GM12878 (cell line): ENCODE results near the gene INTS14. TPM values are rescaled to one million over a fixed set of nuclear protein-coding genes. Genes with fewer than 3 reads are reported as not detected.
A peak's percentile ranks its signal among the peaks of the same experiment; 100 is the strongest.

Experiments used
- ESRRA ChIP-seq: IDR thresholded peaks from 2 replicates; pipeline ENCODE4 v1.6.1; 2012; ENCODE audit warnings: mild to moderate bottlenecking, low read length, improper control_type of control experiment
- NRF1 ChIP-seq: conservative IDR thresholded peaks from 2 replicates; pipeline ENCODE4 v1.6.1; 2011; ENCODE audit warnings: mild to moderate bottlenecking, low read depth, low read length, improper control_type of control experiment
- PML ChIP-seq: IDR thresholded peaks from 2 replicates; pipeline ENCODE4 v1.6.1; 2012; ENCODE audit warnings: low read length, inconsistent platforms
- TBL1XR1 ChIP-seq: IDR thresholded peaks from 2 replicates; pipeline ENCODE4 v1.6.1; 2012; ENCODE audit warnings: low read depth, low read length, improper control_type of control experiment
- ZBED1 ChIP-seq: IDR thresholded peaks from 2 replicates; pipeline ENCODE4 v1.6.1; 2016; ENCODE audit warnings: borderline replicate concordance
- polyA plus RNA-seq, 11 experiments: library from polyadenylated mRNA; depleted of rRNA in 4 of 11; unstranded in 6 of 11; stranded (reverse) in 5 of 11; fragments of >200 nt; fragmentation: Nextera tagmentation in 4 of 11; fragmentation: Illumina TruSeq in 1 of 11; extraction: Ambion mirVana in 4 of 11; extraction: Trizol in 1 of 11; gene quantifications; 1 replicate in 1 of 11; 2 replicates in 10 of 11; pipeline versions ENCODE4 v1.2.1 to v1.2.3, GENCODE V29; 2011 to 2016; ENCODE audit warnings: inconsistent platforms in 2 of 11, missing spikeins in 2 of 11, low read depth in 1 of 11
- total RNA-seq, 4 experiments: library from RNA; depleted of rRNA in 3 of 4; stranded (reverse); fragments of >200 nt in 3 of 4; fragmentation: Illumina TruSeq in 1 of 4; extraction: Trizol in 1 of 4; gene quantifications; 2 replicates each; pipeline versions ENCODE4 v1.2.1 to v1.2.3, GENCODE V29; 2013 to 2021
- TF ChIP-seq, protein P1 (sequence below): fragments of 450-650 bp; IDR thresholded peaks from 2 replicates; pipeline ENCODE4 v1.6.1; 2017; ENCODE audit warnings: antibody characterized with exemption, mild to moderate bottlenecking, moderate library complexity
- TF ChIP-seq, protein P2 (sequence below): fragments of 450-650 bp; IDR thresholded peaks from 2 replicates; pipeline ENCODE4 v1.6.1; 2017; ENCODE audit warnings: borderline replicate concordance
- TF ChIP-seq, protein P3 (sequence below): fragments of 450-650 bp; IDR thresholded peaks from 2 replicates; pipeline ENCODE4 v1.6.1; 2016; ENCODE audit warnings: mild to moderate bottlenecking, moderate library complexity, borderline replicate concordance

Gene INTS14
- total and polyA plus RNA-seq, 10 of the 15 experiments (the other 5 are each of a cell fraction or from before 2014, with no cell fraction given) = 36.8 to 76.9 (median 47.7) TPM

DNA sequence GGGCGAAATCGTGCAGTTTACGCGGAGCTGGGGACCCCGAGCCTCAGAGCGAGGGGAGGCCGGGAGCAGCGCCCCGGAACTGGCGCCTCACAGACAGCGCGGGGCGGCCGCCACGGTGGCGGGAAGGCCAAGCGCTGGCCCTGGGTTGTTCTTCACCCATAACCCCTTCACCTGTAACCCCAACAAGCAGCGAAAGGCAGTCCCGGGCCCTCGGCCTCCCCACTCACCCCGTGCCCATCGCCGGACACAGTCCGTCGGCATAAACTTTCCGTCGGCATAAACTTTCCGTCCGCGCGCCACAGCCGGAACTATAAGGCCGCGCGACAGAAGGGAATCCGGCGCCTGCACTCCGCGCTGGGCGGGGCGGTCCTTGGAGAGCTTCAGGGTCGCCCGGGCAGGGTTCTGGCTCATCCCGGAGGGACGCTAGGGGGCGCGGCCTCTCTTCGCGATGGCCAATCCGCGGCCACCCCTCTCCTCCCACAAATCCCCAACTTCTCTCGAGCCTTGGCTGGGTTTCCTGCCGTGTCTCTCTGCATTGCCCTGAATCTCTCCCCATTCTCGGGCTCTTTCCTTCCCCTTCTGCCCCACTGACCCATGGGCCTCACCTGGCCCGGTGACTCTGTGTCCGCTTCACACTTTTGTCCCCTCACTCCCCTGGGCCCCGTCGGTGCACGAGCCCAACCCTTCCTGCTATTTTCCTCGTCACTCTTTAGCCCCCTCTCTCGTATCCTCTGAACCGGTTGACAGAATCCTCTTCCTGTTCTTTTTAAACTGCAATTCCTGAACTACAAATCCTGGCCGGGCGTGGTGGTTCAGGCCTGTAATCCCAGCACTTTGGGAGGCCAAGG, at the start of gene INTS14 (continued):
- TF ChIP-seq PML (peak; percentile 96), ZBED1 (peak; percentile 71), NRF1 (no peak), TBL1XR1 (peak; percentile 80), ESRRA (0 out of 2 replicates have a peak, but pooled peaks have one; percentile 41)
- TF ChIP-seq, protein P1, sequence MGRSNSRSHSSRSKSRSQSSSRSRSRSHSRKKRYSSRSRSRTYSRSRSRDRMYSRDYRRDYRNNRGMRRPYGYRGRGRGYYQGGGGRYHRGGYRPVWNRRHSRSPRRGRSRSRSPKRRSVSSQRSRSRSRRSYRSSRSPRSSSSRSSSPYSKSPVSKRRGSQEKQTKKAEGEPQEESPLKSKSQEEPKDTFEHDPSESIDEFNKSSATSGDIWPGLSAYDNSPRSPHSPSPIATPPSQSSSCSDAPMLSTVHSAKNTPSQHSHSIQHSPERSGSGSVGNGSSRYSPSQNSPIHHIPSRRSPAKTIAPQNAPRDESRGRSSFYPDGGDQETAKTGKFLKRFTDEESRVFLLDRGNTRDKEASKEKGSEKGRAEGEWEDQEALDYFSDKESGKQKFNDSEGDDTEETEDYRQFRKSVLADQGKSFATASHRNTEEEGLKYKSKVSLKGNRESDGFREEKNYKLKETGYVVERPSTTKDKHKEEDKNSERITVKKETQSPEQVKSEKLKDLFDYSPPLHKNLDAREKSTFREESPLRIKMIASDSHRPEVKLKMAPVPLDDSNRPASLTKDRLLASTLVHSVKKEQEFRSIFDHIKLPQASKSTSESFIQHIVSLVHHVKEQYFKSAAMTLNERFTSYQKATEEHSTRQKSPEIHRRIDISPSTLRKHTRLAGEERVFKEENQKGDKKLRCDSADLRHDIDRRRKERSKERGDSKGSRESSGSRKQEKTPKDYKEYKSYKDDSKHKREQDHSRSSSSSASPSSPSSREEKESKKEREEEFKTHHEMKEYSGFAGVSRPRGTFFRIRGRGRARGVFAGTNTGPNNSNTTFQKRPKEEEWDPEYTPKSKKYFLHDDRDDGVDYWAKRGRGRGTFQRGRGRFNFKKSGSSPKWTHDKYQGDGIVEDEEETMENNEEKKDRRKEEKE = no peak
- TF ChIP-seq, protein P2, sequence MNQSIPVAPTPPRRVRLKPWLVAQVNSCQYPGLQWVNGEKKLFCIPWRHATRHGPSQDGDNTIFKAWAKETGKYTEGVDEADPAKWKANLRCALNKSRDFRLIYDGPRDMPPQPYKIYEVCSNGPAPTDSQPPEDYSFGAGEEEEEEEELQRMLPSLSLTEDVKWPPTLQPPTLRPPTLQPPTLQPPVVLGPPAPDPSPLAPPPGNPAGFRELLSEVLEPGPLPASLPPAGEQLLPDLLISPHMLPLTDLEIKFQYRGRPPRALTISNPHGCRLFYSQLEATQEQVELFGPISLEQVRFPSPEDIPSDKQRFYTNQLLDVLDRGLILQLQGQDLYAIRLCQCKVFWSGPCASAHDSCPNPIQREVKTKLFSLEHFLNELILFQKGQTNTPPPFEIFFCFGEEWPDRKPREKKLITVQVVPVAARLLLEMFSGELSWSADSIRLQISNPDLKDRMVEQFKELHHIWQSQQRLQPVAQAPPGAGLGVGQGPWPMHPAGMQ = no peak
- TF ChIP-seq, protein P3, sequence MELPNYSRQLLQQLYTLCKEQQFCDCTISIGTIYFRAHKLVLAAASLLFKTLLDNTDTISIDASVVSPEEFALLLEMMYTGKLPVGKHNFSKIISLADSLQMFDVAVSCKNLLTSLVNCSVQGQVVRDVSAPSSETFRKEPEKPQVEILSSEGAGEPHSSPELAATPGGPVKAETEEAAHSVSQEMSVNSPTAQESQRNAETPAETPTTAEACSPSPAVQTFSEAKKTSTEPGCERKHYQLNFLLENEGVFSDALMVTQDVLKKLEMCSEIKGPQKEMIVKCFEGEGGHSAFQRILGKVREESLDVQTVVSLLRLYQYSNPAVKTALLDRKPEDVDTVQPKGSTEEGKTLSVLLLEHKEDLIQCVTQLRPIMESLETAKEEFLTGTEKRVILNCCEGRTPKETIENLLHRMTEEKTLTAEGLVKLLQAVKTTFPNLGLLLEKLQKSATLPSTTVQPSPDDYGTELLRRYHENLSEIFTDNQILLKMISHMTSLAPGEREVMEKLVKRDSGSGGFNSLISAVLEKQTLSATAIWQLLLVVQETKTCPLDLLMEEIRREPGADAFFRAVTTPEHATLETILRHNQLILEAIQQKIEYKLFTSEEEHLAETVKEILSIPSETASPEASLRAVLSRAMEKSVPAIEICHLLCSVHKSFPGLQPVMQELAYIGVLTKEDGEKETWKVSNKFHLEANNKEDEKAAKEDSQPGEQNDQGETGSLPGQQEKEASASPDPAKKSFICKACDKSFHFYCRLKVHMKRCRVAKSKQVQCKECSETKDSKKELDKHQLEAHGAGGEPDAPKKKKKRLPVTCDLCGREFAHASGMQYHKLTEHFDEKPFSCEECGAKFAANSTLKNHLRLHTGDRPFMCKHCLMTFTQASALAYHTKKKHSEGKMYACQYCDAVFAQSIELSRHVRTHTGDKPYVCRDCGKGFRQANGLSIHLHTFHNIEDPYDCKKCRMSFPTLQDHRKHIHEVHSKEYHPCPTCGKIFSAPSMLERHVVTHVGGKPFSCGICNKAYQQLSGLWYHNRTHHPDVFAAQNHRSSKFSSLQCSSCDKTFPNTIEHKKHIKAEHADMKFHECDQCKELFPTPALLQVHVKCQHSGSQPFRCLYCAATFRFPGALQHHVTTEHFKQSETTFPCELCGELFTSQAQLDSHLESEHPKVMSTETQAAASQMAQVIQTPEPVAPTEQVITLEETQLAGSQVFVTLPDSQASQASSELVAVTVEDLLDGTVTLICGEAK = peak; percentile 98
